Smooth muscle cell (in vitro differentiated cells): ENCODE results near the gene HNRNPA3. TPM values are rescaled to one million over a fixed set of nuclear protein-coding genes. Genes with fewer than 3 reads are reported as not detected.

Source experiments
- DNase-seq: peaks from one replicate; lab custom pipeline; 2025; ENCODE audit not compliant: unreplicated experiment; lab: John Stamatoyannopoulos, UW
- H2AFZ ChIP-seq: fragments of 200-600 bp; sonication (generic); 2 replicates; pipeline ENCODE4 v1.6.0; 2016; ENCODE audit warnings: antibody characterized with exemption, low read depth, mild to moderate bottlenecking
- H3F3A ChIP-seq: fragments of 200-600 bp; sonication (generic); 2 replicates; pipeline ENCODE4 v1.6.0; 2017; ENCODE audit warnings: antibody characterized with exemption, low read depth
- H3K27ac ChIP-seq: fragments of 200-600 bp; sonication (generic); 2 replicates; pipeline ENCODE4 v1.5.1; 2016; ENCODE audit warnings: low read depth, mild to moderate bottlenecking
- H3K27me3 ChIP-seq: fragments of 200-600 bp; sonication (generic); 2 replicates; pipeline ENCODE4 v1.6.1; 2016; ENCODE audit warnings: low read depth, mild to moderate bottlenecking
- H3K36me3 ChIP-seq: fragments of 200-600 bp; sonication (generic); 2 replicates; pipeline ENCODE4 v1.5.1; 2016; ENCODE audit warnings: low read depth
- H3K4me1 ChIP-seq: fragments of 200-600 bp; sonication (generic); 2 replicates; pipeline ENCODE4 v1.5.1; 2016; ENCODE audit warnings: low read depth
- H3K4me2 ChIP-seq: fragments of 200-600 bp; sonication (generic); 2 replicates; pipeline ENCODE4 v1.6.0; 2016; ENCODE audit warnings: mild to moderate bottlenecking
- H3K4me3 ChIP-seq: fragments of 200-600 bp; sonication (generic); 2 replicates; pipeline ENCODE4 v1.5.1; 2016; ENCODE audit warnings: mild to moderate bottlenecking
- H3K79me2 ChIP-seq: fragments of 200-600 bp; sonication (generic); 2 replicates; pipeline ENCODE4 v1.6.0; 2016; ENCODE audit warnings: low read depth, mild to moderate bottlenecking
- H3K9ac ChIP-seq: fragments of 200-600 bp; sonication (generic); 2 replicates; pipeline ENCODE4 v1.6.0; 2016; ENCODE audit warnings: low read depth
- H3K9me3 ChIP-seq: fragments of 200-600 bp; sonication (generic); replicated peaks from 2 replicates; pipeline ENCODE4 v1.5.1; 2016; ENCODE audit warnings: low read depth
- H4K20me1 ChIP-seq: fragments of 200-600 bp; sonication (generic); 2 replicates; pipeline ENCODE4 v1.6.0; 2016; ENCODE audit warnings: low read depth
- WGBS: methylation state at CpG from one replicate; pipeline ENCODE4 v1.1.7; 2016; ENCODE audit warnings: low lambda C conversion rate; 5-methylcytosine and 5-hydroxymethylcytosine counted together
- polyA plus RNA-seq: library from polyadenylated mRNA; unstranded; fragments of >200 nt; fragmentation: Nextera tagmentation; extraction: Ambion mirVana; gene quantifications from 2 replicates; pipeline ENCODE4 v1.2.1, GENCODE V29; 2016
- total RNA-seq: library from RNA; depleted of rRNA; stranded (reverse); fragments of >200 nt; gene quantifications from 2 replicates; pipeline ENCODE4 v1.2.3, GENCODE V29; 2014
- TF ChIP-seq, protein P1 (sequence below): fragments of 200-600 bp; sonication (generic); IDR thresholded peaks from 2 replicates; pipeline ENCODE4 v1.5.1; 2017; ENCODE audit warnings: borderline replicate concordance, mild to moderate bottlenecking, antibody characterized with exemption; ENCODE audit not compliant: insufficient read depth, poor library complexity, severe bottlenecking

The HNRNPA3 gene
- total RNA-seq (55.8 and 58.5 TPM in 2 replicates), polyA plus RNA-seq (40.3 and 59.6 TPM in 2 replicates)

DNA sequence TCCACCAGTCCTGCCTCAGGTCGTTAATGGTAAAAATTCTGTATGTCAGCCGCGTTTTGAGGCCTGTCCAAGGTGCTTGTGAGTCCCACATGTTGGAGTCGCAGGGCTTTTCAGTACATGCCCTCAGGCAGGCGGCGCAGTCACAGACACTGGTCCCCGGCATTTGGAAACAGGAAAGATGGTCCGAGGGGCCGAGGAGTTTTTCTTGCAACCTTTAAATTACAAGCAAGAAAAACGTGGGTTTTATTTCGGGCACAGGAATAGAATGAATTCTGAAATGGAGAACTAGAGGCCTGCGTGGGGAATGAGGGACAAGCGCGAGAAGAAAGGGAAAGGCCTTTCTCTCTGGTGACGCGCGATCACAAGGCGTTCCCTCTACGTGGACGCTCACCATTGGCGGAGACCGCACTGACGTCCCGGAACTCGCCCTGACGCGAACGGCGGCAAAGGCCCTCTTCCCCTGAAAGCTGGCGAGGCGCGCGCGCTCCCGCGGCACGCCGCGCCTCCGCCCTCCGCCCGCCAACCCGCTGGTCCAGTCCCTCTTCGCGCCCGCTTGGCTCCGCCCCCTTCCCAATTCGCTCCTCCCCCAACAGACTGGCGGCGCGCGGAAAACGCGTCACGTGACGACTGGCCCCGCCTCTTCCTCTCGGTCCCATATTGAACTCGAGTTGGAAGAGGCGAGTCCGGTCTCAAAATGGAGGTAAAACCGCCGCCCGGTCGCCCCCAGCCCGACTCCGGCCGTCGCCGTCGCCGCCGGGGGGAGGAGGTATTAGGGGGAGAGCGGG lies at the start of gene HNRNPA3:
HNRNPA3 (plus strand) TSS at position 689 of the 785 bp plus-strand sequence; CDS start at position 695, 6 bp downstream.
- TF ChIP-seq, protein P1, sequence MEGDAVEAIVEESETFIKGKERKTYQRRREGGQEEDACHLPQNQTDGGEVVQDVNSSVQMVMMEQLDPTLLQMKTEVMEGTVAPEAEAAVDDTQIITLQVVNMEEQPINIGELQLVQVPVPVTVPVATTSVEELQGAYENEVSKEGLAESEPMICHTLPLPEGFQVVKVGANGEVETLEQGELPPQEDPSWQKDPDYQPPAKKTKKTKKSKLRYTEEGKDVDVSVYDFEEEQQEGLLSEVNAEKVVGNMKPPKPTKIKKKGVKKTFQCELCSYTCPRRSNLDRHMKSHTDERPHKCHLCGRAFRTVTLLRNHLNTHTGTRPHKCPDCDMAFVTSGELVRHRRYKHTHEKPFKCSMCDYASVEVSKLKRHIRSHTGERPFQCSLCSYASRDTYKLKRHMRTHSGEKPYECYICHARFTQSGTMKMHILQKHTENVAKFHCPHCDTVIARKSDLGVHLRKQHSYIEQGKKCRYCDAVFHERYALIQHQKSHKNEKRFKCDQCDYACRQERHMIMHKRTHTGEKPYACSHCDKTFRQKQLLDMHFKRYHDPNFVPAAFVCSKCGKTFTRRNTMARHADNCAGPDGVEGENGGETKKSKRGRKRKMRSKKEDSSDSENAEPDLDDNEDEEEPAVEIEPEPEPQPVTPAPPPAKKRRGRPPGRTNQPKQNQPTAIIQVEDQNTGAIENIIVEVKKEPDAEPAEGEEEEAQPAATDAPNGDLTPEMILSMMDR, result peak; percentile 5
- Histone ChIP-seq H3K9me3 (no peaks in the 10 kb centered on the region), H3K4me2 (peak within 1 kb of the TSS; percentile 93), H3K36me3 (peaks cover 11% of the 10 kb centered on the region), H4K20me1 (peaks cover 41% of the 10 kb centered on the region), H3K4me1 (peaks cover 22% of the 10 kb centered on the region), H3K27ac (peak within 1 kb of the TSS; percentile 98), H2AFZ (peak within 1 kb of the TSS; percentile 12), H3K4me3 (peak within 1 kb of the TSS; percentile 87), H3K9ac (peak within 1 kb of the TSS; percentile 100), H3K27me3 (no peaks in the 10 kb centered on the region), H3F3A (peaks cover 16% of the 10 kb centered on the region), H3K79me2 (peaks cover 51% of the 10 kb centered on the region)
- DNase-seq, result peak; percentile 98
- WGBS, result under 1% methylated on average over 35 of the region's 74 CpGs

DNA sequence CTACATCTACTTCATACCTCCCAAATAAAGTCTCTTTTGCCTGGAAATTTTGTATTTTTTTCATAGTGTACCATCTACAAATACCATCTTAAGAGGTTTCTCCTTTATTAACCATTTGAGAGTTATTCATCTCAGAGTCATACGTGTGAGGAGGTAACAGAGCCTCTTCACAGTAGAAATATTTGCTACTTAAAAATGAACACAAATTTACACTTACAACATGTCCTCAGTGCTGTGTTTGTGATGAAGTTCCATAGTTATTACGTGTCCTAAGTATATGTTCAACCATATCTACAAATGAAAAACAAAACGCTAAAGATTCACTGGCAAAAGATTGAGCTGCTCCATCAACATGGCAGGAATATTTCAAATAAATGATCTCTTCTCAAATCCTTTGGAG lies 48.5 kb upstream of the HNRNPA3 start:
- H3K4me3 ChIP-seq, result peak overlapping the region; percentile 60
- no peak overlapping the region for H3K27ac ChIP-seq
- no peaks in the 10 kb centered on the region for H3K79me2 ChIP-seq
- peak overlapping the region; percentile 87 for H3K4me2 ChIP-seq
- WGBS, result 25% methylated on average over 3 of the region's 3 CpGs
- H3K4me1 ChIP-seq, result peaks cover 12% of the 10 kb centered on the region
- no peaks in the 10 kb centered on the region for H3K27me3 ChIP-seq
- H3K36me3 ChIP-seq, result no peaks in the 10 kb centered on the region
- no peak for DNase-seq
- no peaks in the 10 kb centered on the region for H3K9me3 ChIP-seq
- H2AFZ ChIP-seq, result peak overlapping the region; percentile 93
- H3K9ac ChIP-seq, result peak overlapping the region; percentile 66
- peaks cover 25% of the 10 kb centered on the region for H3F3A ChIP-seq
- no peaks in the 10 kb centered on the region for H4K20me1 ChIP-seq
- TF ChIP-seq, protein P1, result no peak

DNA sequence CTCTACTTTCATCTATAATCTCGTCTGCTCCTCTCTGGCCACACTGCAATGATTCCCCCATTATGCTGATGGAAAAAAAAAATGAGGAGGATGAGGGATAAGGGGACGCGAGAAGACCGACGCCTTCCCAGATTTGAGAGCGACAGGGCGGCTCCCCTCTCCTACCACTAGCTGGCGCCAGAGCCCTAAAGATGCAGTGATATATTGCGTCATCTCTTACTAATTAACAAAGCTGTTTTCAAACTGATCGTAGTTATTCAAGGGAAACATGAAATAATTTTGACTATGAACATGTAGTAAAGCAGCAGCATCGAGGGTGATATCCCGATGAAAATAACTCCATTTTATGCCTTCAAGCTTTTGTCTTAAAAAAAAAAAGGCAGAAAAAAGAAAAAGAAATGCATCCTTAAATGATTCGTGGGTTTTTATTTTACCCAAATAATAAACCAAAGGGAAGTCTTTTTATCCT lies 48.0 kb upstream of the HNRNPA3 start:
- Histone ChIP-seq H2AFZ (peak overlapping the region; percentile 94), H3K36me3 (no peaks in the 10 kb centered on the region), H3K4me1 (peaks cover 12% of the 10 kb centered on the region), H3K4me3 (peak overlapping the region; percentile 60), H3K9me3 (no peaks in the 10 kb centered on the region), H3K79me2 (no peaks in the 10 kb centered on the region), H3K9ac (peak overlapping the region; percentile 66), H4K20me1 (no peaks in the 10 kb centered on the region), H3F3A (peaks cover 25% of the 10 kb centered on the region), H3K27me3 (no peaks in the 10 kb centered on the region), H3K27ac (peak overlapping the region; percentile 87), H3K4me2 (peak overlapping the region; percentile 87)
- TF ChIP-seq, protein P1, result peak; percentile 100
- DNase-seq, result peak; percentile 29
- WGBS, result 7% methylated on average over 13 of the region's 13 CpGs
